ENCODE measurements around the gene SIK3.

- TF ChIP-seq CTCF (conservative IDR thresholded peaks at IDR 0.05; ENCODE audit: low read depth, low read length) (no peak), EZH2phosphoT487 (IDR thresholded peaks at IDR 0.05; ENCODE audit: borderline replicate concordance, low read length) (no peak)
Measured at GRCh38 chr11:116867619-116868018, 230.6 kb downstream of the SIK3 start.
